WTC11 (cell line): ENCODE results near the gene CDCA4. TPM values are rescaled to one million over a fixed set of nuclear protein-coding genes. Genes with fewer than 3 reads are reported as not detected.
A peak's percentile ranks its signal among the peaks of the same experiment; 100 is the strongest.

Source experiments
- ATAC-seq: fragments of 200-7000 bp; cut with Tn5 transposase; 2 replicates; pipeline ENCODE4 v1.10.0; 2021; ENCODE audit warnings: mild to moderate bottlenecking, moderate library complexity
- CTCF ChIA-PET: fragments of 300-600 bp; sonication (Branson Sonifier 250); formaldehyde crosslinking; loops from one replicate; lab custom pipeline; 2021; ENCODE audit warnings: antibody characterized with exemption; lab: Charles Lee
- POLR2A ChIA-PET: fragments of 350-600 bp; sonication (Branson Sonifier 250); formaldehyde crosslinking; loops from one replicate; lab custom pipeline; 2021; ENCODE audit warnings: antibody characterized with exemption; lab: Charles Lee
- DNase-seq: peaks from one replicate; pipeline ENCODE4 v3.0.0; 2021; ENCODE audit warnings: low spot score
- H3K27ac Mint-ChIP-seq: 2 replicates; pipeline ENCODE4 v1.8.0; 2021; ENCODE audit warnings: mixed read lengths
- H3K27me3 Mint-ChIP-seq: 2 replicates; pipeline ENCODE4 v1.8.0; 2021; ENCODE audit warnings: low read depth, mild to moderate bottlenecking, moderate library complexity, mixed read lengths
- H3K36me3 Mint-ChIP-seq: 2 replicates; pipeline ENCODE4 v1.8.0; 2021; ENCODE audit warnings: mixed read lengths
- H3K4me1 Mint-ChIP-seq: 2 replicates; pipeline ENCODE4 v1.8.0; 2022; ENCODE audit warnings: mixed read lengths
- H3K4me3 Mint-ChIP-seq: 2 replicates; pipeline ENCODE4 v1.8.0; 2021; ENCODE audit warnings: mild to moderate bottlenecking, moderate library complexity, mixed read lengths
- H3K9me3 Mint-ChIP-seq: 2 replicates; pipeline ENCODE4 v1.8.0; 2021; ENCODE audit warnings: mixed read lengths
- CBFB ChIP-seq: sonication (generic); formaldehyde crosslinking; IDR thresholded peaks from 2 replicates; pipeline ENCODE4 v1.8.1; 2022; ENCODE audit warnings: mild to moderate bottlenecking, low read depth, missing genetic modification reagents
- CREM ChIP-seq: sonication (generic); formaldehyde crosslinking; IDR thresholded peaks from 2 replicates; pipeline ENCODE4 v1.8.1; 2022; ENCODE audit warnings: mild to moderate bottlenecking, missing genetic modification reagents, moderate library complexity
- EMX1 ChIP-seq: fragments of 250-450 bp; sonication (Bioruptor Pico); IDR thresholded peaks from 2 replicates; pipeline ENCODE4 v1.8.0; 2021; ENCODE audit warnings: mild to moderate bottlenecking
- FOXP1 ChIP-seq: sonication (generic); formaldehyde crosslinking; IDR thresholded peaks from 2 replicates; pipeline ENCODE4 v1.8.0; 2022; ENCODE audit warnings: missing genetic modification reagents, mild to moderate bottlenecking, moderate library complexity, borderline replicate concordance
- HMGA2 ChIP-seq: fragments of 250-450 bp; sonication (Bioruptor Pico); IDR thresholded peaks from 2 replicates; pipeline ENCODE4 v1.4.0; 2021; ENCODE audit warnings: mild to moderate bottlenecking, moderate library complexity
- KAT7 ChIP-seq: sonication (generic); formaldehyde crosslinking; IDR thresholded peaks from 2 replicates; pipeline ENCODE4 v1.8.1; 2023; ENCODE audit warnings: missing genetic modification reagents, mild to moderate bottlenecking, borderline replicate concordance
- NR1H2 ChIP-seq: sonication (generic); formaldehyde crosslinking; IDR thresholded peaks from 2 replicates; pipeline ENCODE4 v1.9.0; 2021; ENCODE audit warnings: mild to moderate bottlenecking, moderate library complexity, missing genetic modification reagents
- NR2C2 ChIP-seq: sonication (generic); formaldehyde crosslinking; IDR thresholded peaks from 2 replicates; pipeline ENCODE4 v1.8.0; 2022; ENCODE audit warnings: mild to moderate bottlenecking, missing genetic modification reagents
- RORB ChIP-seq: fragments of 250-450 bp; sonication (Bioruptor Pico); IDR thresholded peaks from 2 replicates; pipeline ENCODE4 v1.9.0; 2021; ENCODE audit warnings: mild to moderate bottlenecking
- ZNF396 ChIP-seq: fragments of 250-450 bp; sonication (Bioruptor Pico); IDR thresholded peaks from 2 replicates; pipeline ENCODE4 v1.8.0; 2021; ENCODE audit warnings: mild to moderate bottlenecking, moderate library complexity, borderline replicate concordance
- ZNF423 ChIP-seq: fragments of 250-450 bp; sonication (Bioruptor Pico); IDR thresholded peaks from 2 replicates; pipeline ENCODE4 v2.1.2; 2022; ENCODE audit warnings: mild to moderate bottlenecking, moderate library complexity
- ZNF671 ChIP-seq: fragments of 250-450 bp; sonication (Bioruptor Pico); IDR thresholded peaks from 2 replicates; pipeline ENCODE4 v1.8.0; 2021; ENCODE audit warnings: mild to moderate bottlenecking
- total RNA-seq: library from RNA; stranded (reverse); gene quantifications from 3 replicates; pipeline ENCODE4 v1.2.3, GENCODE V29; 2021
- TF ChIP-seq, protein P1 (sequence below): sonication (generic); formaldehyde crosslinking; IDR thresholded peaks from 2 replicates; pipeline ENCODE4 v1.8.0; 2023; ENCODE audit warnings: missing genetic modification reagents
- TF ChIP-seq, protein P2 (sequence below): fragments of 250-450 bp; sonication (Bioruptor Pico); IDR thresholded peaks from 2 replicates; pipeline ENCODE4 v1.9.0; 2021; ENCODE audit warnings: mild to moderate bottlenecking
- TF ChIP-seq, protein P3 (sequence below): sonication (generic); formaldehyde crosslinking; IDR thresholded peaks from 2 replicates; pipeline ENCODE4 v1.8.1; 2023; ENCODE audit warnings: mild to moderate bottlenecking, moderate library complexity, missing genetic modification reagents
- TF ChIP-seq, protein P4 (sequence below): sonication (generic); formaldehyde crosslinking; IDR thresholded peaks from 2 replicates; pipeline ENCODE4 v1.8.0; 2022; ENCODE audit warnings: mild to moderate bottlenecking, missing genetic modification reagents
- TF ChIP-seq, protein P5 (sequence below): sonication (generic); formaldehyde crosslinking; IDR thresholded peaks from 2 replicates; pipeline ENCODE4 v1.8.1; 2022; ENCODE audit warnings: low read depth, mild to moderate bottlenecking, moderate library complexity, missing genetic modification reagents, borderline replicate concordance
- TF ChIP-seq, protein P6 (sequence below): sonication (generic); formaldehyde crosslinking; conservative IDR thresholded peaks from 2 replicates; pipeline ENCODE4 v1.8.1; 2023; ENCODE audit warnings: mild to moderate bottlenecking, low read depth, missing genetic modification reagents, moderate library complexity
- TF ChIP-seq, protein P7 (sequence below): sonication (generic); formaldehyde crosslinking; IDR thresholded peaks from 2 replicates; pipeline ENCODE4 v1.8.1; 2022; ENCODE audit warnings: mild to moderate bottlenecking, moderate library complexity, missing genetic modification reagents

CDCA4 gene
- total RNA-seq, 1 experiment from 2014 or later: 63.3 TPM

DNA sequence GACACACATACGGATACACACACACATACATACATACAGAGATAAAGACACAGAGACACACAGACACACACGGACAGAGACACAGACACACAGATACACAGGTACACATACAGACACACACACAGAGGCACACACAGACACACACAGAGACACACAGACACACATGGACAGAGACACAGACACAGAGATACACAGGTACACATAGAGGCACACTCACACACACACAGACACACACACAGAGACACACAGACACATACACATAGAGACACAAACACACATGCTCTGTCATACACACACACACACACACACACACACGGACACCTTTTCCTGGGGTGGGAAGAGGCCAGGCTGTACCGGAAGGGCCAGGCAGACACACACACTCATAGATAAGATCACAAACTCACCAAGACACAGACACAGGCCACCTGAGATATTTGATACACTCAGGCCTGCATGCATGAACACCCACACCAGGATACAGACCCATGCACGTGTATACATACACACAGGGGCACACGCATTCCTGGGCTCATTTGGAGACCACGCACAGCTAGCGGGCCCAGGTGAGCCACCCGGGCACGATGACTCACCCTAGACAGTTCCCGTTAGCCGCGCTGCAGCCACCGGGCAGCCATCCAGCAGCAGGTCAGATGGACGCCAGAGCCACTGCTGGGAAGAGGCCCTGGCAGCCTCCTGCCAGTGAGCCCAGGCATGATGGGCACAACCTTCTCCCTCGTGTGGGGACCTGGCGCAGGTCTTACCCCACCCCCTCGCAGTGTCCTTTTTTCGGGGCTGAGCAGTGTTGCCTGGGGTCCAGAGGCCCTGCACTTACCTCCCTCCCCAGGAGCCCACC is 40.9 kb downstream of the CDCA4 start:
- POLR2A ChIA-PET: no interaction called here
- H3K4me1 Mint-ChIP-seq: peaks cover 14% of the 10 kb centered on the region; the same call in 1 of the 2 replicates
- TF ChIP-seq ZNF671 (CRISPR knock-in tag) (no peak), ZNF423 (CRISPR knock-in tag) (no peak), KAT7 (CRISPR knock-in tag) (no peak), RORB (CRISPR knock-in tag) (no peak), NR1H2 (CRISPR knock-in tag) (no peak)
- TF ChIP-seq, protein P1, sequence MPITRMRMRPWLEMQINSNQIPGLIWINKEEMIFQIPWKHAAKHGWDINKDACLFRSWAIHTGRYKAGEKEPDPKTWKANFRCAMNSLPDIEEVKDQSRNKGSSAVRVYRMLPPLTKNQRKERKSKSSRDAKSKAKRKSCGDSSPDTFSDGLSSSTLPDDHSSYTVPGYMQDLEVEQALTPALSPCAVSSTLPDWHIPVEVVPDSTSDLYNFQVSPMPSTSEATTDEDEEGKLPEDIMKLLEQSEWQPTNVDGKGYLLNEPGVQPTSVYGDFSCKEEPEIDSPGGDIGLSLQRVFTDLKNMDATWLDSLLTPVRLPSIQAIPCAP: no peak
- TF ChIP-seq, protein P2, sequence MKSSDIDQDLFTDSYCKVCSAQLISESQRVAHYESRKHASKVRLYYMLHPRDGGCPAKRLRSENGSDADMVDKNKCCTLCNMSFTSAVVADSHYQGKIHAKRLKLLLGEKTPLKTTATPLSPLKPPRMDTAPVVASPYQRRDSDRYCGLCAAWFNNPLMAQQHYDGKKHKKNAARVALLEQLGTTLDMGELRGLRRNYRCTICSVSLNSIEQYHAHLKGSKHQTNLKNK (CRISPR knock-in tag): no peak
- TF ChIP-seq, protein P3, sequence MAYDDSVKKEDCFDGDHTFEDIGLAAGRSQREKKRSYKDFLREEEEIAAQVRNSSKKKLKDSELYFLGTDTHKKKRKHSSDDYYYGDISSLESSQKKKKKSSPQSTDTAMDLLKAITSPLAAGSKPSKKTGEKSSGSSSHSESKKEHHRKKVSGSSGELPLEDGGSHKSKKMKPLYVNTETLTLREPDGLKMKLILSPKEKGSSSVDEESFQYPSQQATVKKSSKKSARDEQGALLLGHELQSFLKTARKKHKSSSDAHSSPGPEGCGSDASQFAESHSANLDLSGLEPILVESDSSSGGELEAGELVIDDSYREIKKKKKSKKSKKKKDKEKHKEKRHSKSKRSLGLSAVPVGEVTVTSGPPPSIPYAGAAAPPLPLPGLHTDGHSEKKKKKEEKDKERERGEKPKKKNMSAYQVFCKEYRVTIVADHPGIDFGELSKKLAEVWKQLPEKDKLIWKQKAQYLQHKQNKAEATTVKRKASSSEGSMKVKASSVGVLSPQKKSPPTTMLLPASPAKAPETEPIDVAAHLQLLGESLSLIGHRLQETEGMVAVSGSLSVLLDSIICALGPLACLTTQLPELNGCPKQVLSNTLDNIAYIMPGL: no peak
- TF ChIP-seq, all 79 proteins: peak for 0
- ATAC-seq: no peak
- no peaks in the 10 kb centered on the region for H3K9me3 Mint-ChIP-seq
- no peak overlapping the region for H3K27ac Mint-ChIP-seq
- H3K36me3 Mint-ChIP-seq: no peaks in the 10 kb centered on the region
- H3K27me3 Mint-ChIP-seq: peaks cover 48% of the 10 kb centered on the region
- H3K4me3 Mint-ChIP-seq: no peak overlapping the region
- CTCF ChIA-PET: interaction anchor here (1.8 kb wide), 1 partner anchor 154 kb away, joined by 5 read pairs; no protein-coding TSS in a partner anchor
- no peak for DNase-seq

DNA sequence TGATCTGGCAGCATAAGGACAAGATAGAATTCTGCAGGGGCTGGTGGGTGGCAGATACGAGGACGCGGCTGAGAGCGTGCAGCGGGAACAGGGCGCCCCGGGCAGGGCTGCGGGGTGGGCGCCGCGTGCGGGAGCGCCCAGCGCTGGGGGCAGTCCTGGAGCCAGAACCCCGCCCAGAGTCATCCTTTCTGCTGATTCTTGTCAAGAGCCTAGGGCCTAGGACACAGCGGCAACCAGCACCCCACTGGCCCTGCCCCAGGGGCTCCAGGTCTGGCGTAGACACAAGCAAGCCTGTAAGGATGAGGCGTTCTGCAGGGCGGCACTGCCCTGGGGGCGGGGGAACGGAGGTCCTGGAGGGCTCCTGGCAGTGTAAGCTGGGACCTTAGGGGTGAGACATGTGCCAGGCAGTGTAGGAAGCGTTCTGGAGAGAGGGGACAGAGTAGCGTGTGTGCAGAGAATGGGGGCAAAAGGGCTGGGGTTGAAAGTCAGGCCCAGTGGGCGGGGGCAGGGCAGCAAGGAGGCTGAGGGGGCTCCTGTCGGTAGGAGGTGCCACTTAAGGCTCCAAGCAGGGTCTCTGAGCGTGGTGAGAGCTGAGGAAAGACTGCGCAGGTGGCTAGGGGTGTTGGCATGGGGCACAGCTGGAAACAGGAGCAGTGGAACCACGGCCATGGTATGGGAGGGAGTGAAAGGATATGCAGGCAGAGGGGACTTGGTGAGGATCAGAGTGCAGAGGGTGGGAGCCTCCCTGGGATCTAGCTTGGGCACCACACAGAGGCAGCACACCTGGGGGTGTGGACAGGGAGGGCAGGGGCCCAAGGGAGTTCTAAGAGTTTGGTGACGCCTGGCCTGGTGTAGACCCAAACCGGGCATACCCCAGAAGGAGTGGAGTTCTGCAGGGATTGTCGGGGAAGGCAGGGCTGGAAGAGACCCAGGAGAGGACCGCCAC is 41.9 kb downstream of the CDCA4 start:
- H3K27ac Mint-ChIP-seq: no peak overlapping the region
- TF ChIP-seq, protein P4, sequence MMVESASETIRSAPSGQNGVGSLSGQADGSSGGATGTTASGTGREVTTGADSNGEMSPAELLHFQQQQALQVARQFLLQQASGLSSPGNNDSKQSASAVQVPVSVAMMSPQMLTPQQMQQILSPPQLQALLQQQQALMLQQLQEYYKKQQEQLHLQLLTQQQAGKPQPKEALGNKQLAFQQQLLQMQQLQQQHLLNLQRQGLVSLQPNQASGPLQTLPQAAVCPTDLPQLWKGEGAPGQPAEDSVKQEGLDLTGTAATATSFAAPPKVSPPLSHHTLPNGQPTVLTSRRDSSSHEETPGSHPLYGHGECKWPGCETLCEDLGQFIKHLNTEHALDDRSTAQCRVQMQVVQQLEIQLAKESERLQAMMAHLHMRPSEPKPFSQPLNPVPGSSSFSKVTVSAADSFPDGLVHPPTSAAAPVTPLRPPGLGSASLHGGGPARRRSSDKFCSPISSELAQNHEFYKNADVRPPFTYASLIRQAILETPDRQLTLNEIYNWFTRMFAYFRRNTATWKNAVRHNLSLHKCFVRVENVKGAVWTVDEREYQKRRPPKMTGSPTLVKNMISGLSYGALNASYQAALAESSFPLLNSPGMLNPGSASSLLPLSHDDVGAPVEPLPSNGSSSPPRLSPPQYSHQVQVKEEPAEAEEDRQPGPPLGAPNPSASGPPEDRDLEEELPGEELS (CRISPR knock-in tag): no peak
- no peak for TF ChIP-seq CBFB (CRISPR knock-in tag)
- TF ChIP-seq, protein P5, sequence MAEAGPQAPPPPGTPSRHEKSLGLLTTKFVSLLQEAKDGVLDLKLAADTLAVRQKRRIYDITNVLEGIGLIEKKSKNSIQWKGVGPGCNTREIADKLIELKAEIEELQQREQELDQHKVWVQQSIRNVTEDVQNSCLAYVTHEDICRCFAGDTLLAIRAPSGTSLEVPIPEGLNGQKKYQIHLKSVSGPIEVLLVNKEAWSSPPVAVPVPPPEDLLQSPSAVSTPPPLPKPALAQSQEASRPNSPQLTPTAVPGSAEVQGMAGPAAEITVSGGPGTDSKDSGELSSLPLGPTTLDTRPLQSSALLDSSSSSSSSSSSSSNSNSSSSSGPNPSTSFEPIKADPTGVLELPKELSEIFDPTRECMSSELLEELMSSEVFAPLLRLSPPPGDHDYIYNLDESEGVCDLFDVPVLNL (CRISPR knock-in tag): no peak
- TF ChIP-seq, protein P6, sequence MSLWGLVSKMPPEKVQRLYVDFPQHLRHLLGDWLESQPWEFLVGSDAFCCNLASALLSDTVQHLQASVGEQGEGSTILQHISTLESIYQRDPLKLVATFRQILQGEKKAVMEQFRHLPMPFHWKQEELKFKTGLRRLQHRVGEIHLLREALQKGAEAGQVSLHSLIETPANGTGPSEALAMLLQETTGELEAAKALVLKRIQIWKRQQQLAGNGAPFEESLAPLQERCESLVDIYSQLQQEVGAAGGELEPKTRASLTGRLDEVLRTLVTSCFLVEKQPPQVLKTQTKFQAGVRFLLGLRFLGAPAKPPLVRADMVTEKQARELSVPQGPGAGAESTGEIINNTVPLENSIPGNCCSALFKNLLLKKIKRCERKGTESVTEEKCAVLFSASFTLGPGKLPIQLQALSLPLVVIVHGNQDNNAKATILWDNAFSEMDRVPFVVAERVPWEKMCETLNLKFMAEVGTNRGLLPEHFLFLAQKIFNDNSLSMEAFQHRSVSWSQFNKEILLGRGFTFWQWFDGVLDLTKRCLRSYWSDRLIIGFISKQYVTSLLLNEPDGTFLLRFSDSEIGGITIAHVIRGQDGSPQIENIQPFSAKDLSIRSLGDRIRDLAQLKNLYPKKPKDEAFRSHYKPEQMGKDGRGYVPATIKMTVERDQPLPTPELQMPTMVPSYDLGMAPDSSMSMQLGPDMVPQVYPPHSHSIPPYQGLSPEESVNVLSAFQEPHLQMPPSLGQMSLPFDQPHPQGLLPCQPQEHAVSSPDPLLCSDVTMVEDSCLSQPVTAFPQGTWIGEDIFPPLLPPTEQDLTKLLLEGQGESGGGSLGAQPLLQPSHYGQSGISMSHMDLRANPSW: no peak
- TF ChIP-seq RORB (CRISPR knock-in tag): no peak
- TF ChIP-seq, protein P7, sequence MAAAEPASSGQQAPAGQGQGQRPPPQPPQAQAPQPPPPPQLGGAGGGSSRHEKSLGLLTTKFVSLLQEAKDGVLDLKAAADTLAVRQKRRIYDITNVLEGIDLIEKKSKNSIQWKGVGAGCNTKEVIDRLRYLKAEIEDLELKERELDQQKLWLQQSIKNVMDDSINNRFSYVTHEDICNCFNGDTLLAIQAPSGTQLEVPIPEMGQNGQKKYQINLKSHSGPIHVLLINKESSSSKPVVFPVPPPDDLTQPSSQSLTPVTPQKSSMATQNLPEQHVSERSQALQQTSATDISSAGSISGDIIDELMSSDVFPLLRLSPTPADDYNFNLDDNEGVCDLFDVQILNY (CRISPR knock-in tag): no peak
- no peak for TF ChIP-seq ZNF396
- no peak for TF ChIP-seq EMX1 (CRISPR knock-in tag)
- TF ChIP-seq NR2C2 (CRISPR knock-in tag): no peak
- TF ChIP-seq FOXP1 (CRISPR knock-in tag): no peak
- no peak for TF ChIP-seq CREM (CRISPR knock-in tag)
- no peak for TF ChIP-seq HMGA2
- peaks cover 14% of the 10 kb centered on the region; the same call in 1 of the 2 replicates for H3K4me1 Mint-ChIP-seq
- no peaks in the 10 kb centered on the region for H3K36me3 Mint-ChIP-seq
- no peaks in the 10 kb centered on the region for H3K9me3 Mint-ChIP-seq
- peak; percentile 29 for DNase-seq
- peak overlapping the region; percentile 69 for H3K4me3 Mint-ChIP-seq
- ATAC-seq: no peak
- peaks cover 44% of the 10 kb centered on the region for H3K27me3 Mint-ChIP-seq
- POLR2A ChIA-PET: interaction anchor here (0.5 kb wide), 1 partner anchor 58 kb away, joined by 3 read pairs; no protein-coding TSS in a partner anchor
- CTCF ChIA-PET: interaction anchor here (1.0 to 1.8 kb wide), 2 partner anchors 67 to 153 kb away, joined by 5 read pairs; no protein-coding TSS in a partner anchor
